T-cell (primary cell): ENCODE results near the gene LTBP2. TPM values are rescaled to one million over a fixed set of nuclear protein-coding genes. Genes with fewer than 3 reads are reported as not detected.
"Not testable (repeated sequence)": the region's sequence is repeated elsewhere in the genome, so short reads cannot be mapped to it uniquely, and the experiment has no call there.

Experiments used
- ATAC-seq, 4 experiments: fragments of 200-7000 bp in 3 of 4; fragments of 150-1000 bp in 1 of 4; cut with Tn5 transposase; replicated peaks in 1 of 4; 1 replicate in 3 of 4; 2 replicates in 1 of 4; pipeline ENCODE4 v1.10.0; 2021; ENCODE audit warnings: moderate library complexity in 3 of 4, mild to moderate bottlenecking in 2 of 4, moderate number of reproducible peaks in 1 of 4
- CTCF ChIA-PET, 2 donors: fragments of 300-600 bp; sonication (Branson Sonifier 250); formaldehyde crosslinking; loops; one replicate each; lab custom pipeline; 2022; ENCODE audit warnings: antibody characterized with exemption in 2 of 2; lab: Charles Lee
- POLR2A ChIA-PET, 2 donors: fragments of 300-600 bp; sonication (Branson Sonifier 250); formaldehyde crosslinking; loops; one replicate each; lab custom pipeline; 2022; ENCODE audit warnings: antibody characterized with exemption in 2 of 2; lab: Charles Lee
- DNase-seq, 35 experiments: peaks; one replicate each; pipeline versions ENCODE4 v3.0.0 to v3.0.0-alpha.2; 2013 to 2023
- H3K27ac ChIP-seq: one replicate; pipeline ENCODE4 v1.5.1; 2013; ENCODE audit warnings: low read length
- H3K27me3 ChIP-seq, 2 experiments: replicated peaks in 1 of 2; 1 replicate in 1 of 2; 2 replicates in 1 of 2; pipeline versions ENCODE4 v1.6.1 to v1.7.0; 2013; ENCODE audit warnings: low read length in 1 of 2, mixed read lengths in 1 of 2; ENCODE audit not compliant: control insufficient read depth in 2 of 2, insufficient read depth in 2 of 2; ENCODE audit errors: extremely low read depth in 1 of 2
- H3K36me3 ChIP-seq, 2 donors: 1 replicate in 1 of 2; 2 replicates in 1 of 2; pipeline versions ENCODE4 v1.6.1 to v1.7.0; 2013; ENCODE audit warnings: low read length in 1 of 2; ENCODE audit not compliant: control insufficient read depth in 2 of 2, insufficient read depth in 1 of 2; ENCODE audit errors: extremely low read depth in 1 of 2
- H3K4me1 ChIP-seq, 2 experiments: 1 replicate in 1 of 2; 2 replicates in 1 of 2; pipeline versions ENCODE4 v1.6.1 to v1.7.0; 2013; ENCODE audit warnings: low read length in 2 of 2, mixed read lengths in 1 of 2; ENCODE audit not compliant: insufficient read depth in 2 of 2, control insufficient read depth in 1 of 2; ENCODE audit errors: extremely low read depth in 1 of 2
- H3K4me3 ChIP-seq, 2 donors: 1 replicate in 1 of 2; 2 replicates in 1 of 2; pipeline versions ENCODE4 v1.5.1 to v1.7.0; 2013; ENCODE audit warnings: mild to moderate bottlenecking in 2 of 2, low read length in 1 of 2, moderate library complexity in 1 of 2; ENCODE audit not compliant: control insufficient read depth in 1 of 2; ENCODE audit errors: extremely low read depth in 1 of 2
- H3K9me3 ChIP-seq: 2 replicates; pipeline ENCODE4 v1.7.0; 2013
- H3K27ac Mint-ChIP-seq, 2 donors: one replicate each; pipeline ENCODE4 v1.8.0; 2020 to 2021; ENCODE audit warnings: mild to moderate bottlenecking in 2 of 2, mixed read lengths in 2 of 2
- H3K27me3 Mint-ChIP-seq, 2 donors: one replicate each; pipeline ENCODE4 v1.8.0; 2021 to 2022; ENCODE audit warnings: mixed read lengths in 2 of 2
- H3K36me3 Mint-ChIP-seq: one replicate; pipeline ENCODE4 v1.8.0; 2021; ENCODE audit warnings: mixed read lengths
- H3K4me1 Mint-ChIP-seq, 3 donors: one replicate each; pipeline ENCODE4 v1.8.0; 2020 to 2022; ENCODE audit warnings: mixed read lengths in 3 of 3, mild to moderate bottlenecking in 1 of 3
- H3K4me3 Mint-ChIP-seq, 3 donors: one replicate each; pipeline ENCODE4 v1.8.0; 2020 to 2022; ENCODE audit warnings: mild to moderate bottlenecking in 3 of 3, mixed read lengths in 3 of 3, moderate library complexity in 3 of 3
- H3K9me3 Mint-ChIP-seq, 3 donors: one replicate each; pipeline ENCODE4 v1.8.0; 2020 to 2022; ENCODE audit warnings: mixed read lengths in 3 of 3
- WGBS: methylation state at CpG from one replicate; pipeline ENCODE4 v1.1.5; 2013; ENCODE audit warnings: missing lambda C conversion rate; ENCODE audit not compliant: insufficient coverage; 5-methylcytosine and 5-hydroxymethylcytosine counted together
- total RNA-seq, 35 experiments: library from RNA in 6 of 35; stranded (reverse) in 6 of 35; fragments of 120-200 nt in 1 of 35; gene quantifications; one replicate each; pipeline versions ENCODE4 v1.2.1 to v1.2.4 and lab custom pipeline; 2013 to 2026

LTBP2 gene
- total RNA-seq, 5 donors from 2014 or later (not counting 1 experiment from before 2014, with no cell fraction given): 0.39 to 1.7 (median 1.1) TPM

- peaks cover 0 to 17% of the 10 kb centered on the region in 2 experiments for H3K27me3 ChIP-seq
- POLR2A ChIA-PET: no interaction called here
- no peaks in the 10 kb centered on the region for H3K36me3 ChIP-seq
- CTCF ChIA-PET: no interaction called here
- Mint-ChIP-seq H3K9me3 (no peaks in the 10 kb centered on the region), H3K36me3 (no peaks in the 10 kb centered on the region), H3K4me3 (no peak overlapping the region), H3K27ac (no peak overlapping the region), H3K27me3 (peaks cover 0 to 3% of the 10 kb centered on the region in 2 donors), H3K4me1 (no peaks in the 10 kb centered on the region)
- no peaks in the 10 kb centered on the region for H3K4me1 ChIP-seq
- ATAC-seq (no peak), DNase-seq (no peak)
- no peak overlapping the region for H3K4me3 ChIP-seq
- H3K9me3 ChIP-seq: no peaks in the 10 kb centered on the region
- 94% methylated on average over 8 of the region's 11 CpGs for WGBS
- H3K27ac ChIP-seq: no peak overlapping the region
These were observed 73.3 kb downstream of the LTBP2 start for GRCh38 chr14:74538411-74539391.

- H3K4me1 ChIP-seq, POLR2A ChIA-PET, H3K27ac Mint-ChIP-seq, H3K9me3 Mint-ChIP-seq, H3K4me1 Mint-ChIP-seq, H3K4me3 ChIP-seq, H3K4me3 Mint-ChIP-seq, H3K27me3 Mint-ChIP-seq, CTCF ChIA-PET, H3K9me3 ChIP-seq, H3K27me3 ChIP-seq, DNase-seq, H3K36me3 Mint-ChIP-seq, ATAC-seq, H3K36me3 ChIP-seq, H3K27ac ChIP-seq: not testable (repeated sequence)
- WGBS: 100% methylated on average over 1 of the region's 3 CpGs
These were observed 75.7 kb downstream of the LTBP2 start for GRCh38 chr14:74536336-74536735.

GRCh38 chr14:74535756-74536325 lies 76.2 kb downstream of the LTBP2 start:
- ChIA-PET POLR2A (no interaction called here), CTCF (no interaction called here)
- Histone ChIP-seq H3K27me3 (peaks cover 0 to 7% of the 10 kb centered on the region in 2 experiments), H3K9me3 (no peaks in the 10 kb centered on the region), H3K27ac (no peak overlapping the region), H3K36me3 (no peaks in the 10 kb centered on the region), H3K4me1 (no peaks in the 10 kb centered on the region), H3K4me3 (no peak overlapping the region)
- ATAC-seq: no peak
- Mint-ChIP-seq H3K4me3 (no peak overlapping the region), H3K4me1 (peaks cover 2 to 7% (median 6%) of the 10 kb centered on the region in 3 donors), H3K27ac (no peak overlapping the region), H3K9me3 (no peaks in the 10 kb centered on the region), H3K36me3 (no peaks in the 10 kb centered on the region), H3K27me3 (no peaks in the 10 kb centered on the region)
- WGBS: 86% methylated on average over 8 of the region's 10 CpGs
- no peak for DNase-seq

- ChIA-PET POLR2A (no interaction called here), CTCF (no interaction called here)
- Mint-ChIP-seq H3K4me1 (peaks cover 2 to 7% (median 6%) of the 10 kb centered on the region in 3 donors), H3K4me3 (no peak overlapping the region), H3K36me3 (no peaks in the 10 kb centered on the region), H3K27me3 (no peaks in the 10 kb centered on the region), H3K9me3 (no peaks in the 10 kb centered on the region), H3K27ac (no peak overlapping the region)
- no peaks in the 10 kb centered on the region for H3K36me3 ChIP-seq
- ATAC-seq (no peak), DNase-seq (no peak)
- WGBS: 59% methylated on average over 5 of the region's 7 CpGs
- no peak overlapping the region for H3K27ac ChIP-seq
- H3K9me3 ChIP-seq: no peaks in the 10 kb centered on the region
- no peak overlapping the region for H3K4me3 ChIP-seq
- no peaks in the 10 kb centered on the region for H3K4me1 ChIP-seq
- H3K27me3 ChIP-seq: peaks cover 0 to 10% of the 10 kb centered on the region in 2 experiments
These were observed 78.5 kb downstream of the LTBP2 start for GRCh38 chr14:74533576-74533975.

- H3K4me3 Mint-ChIP-seq: no peak overlapping the region
- ChIA-PET CTCF (no interaction called here), POLR2A (no interaction called here)
- 99% methylated on average over 8 of the region's 10 CpGs for WGBS
- peaks cover 0 to 15% of the 10 kb centered on the region in 2 experiments for H3K27me3 ChIP-seq
- no peak overlapping the region for H3K27ac Mint-ChIP-seq
- peaks cover 2 to 7% (median 6%) of the 10 kb centered on the region in 3 donors for H3K4me1 Mint-ChIP-seq
- H3K27me3 Mint-ChIP-seq: no peaks in the 10 kb centered on the region
- DNase-seq (no peak), ATAC-seq (no peak)
- no peaks in the 10 kb centered on the region for H3K9me3 Mint-ChIP-seq
- no peaks in the 10 kb centered on the region for H3K36me3 Mint-ChIP-seq
- no peak overlapping the region for H3K27ac ChIP-seq
- no peaks in the 10 kb centered on the region for H3K4me1 ChIP-seq
- H3K9me3 ChIP-seq: no peaks in the 10 kb centered on the region
- H3K4me3 ChIP-seq: no peak overlapping the region
- H3K36me3 ChIP-seq: no peaks in the 10 kb centered on the region
These were observed 79.8 kb downstream of the LTBP2 start for GRCh38 chr14:74532246-74532645.

GRCh38 chr14:74531467-74531866 lies 80.6 kb downstream of the LTBP2 start:
- no peak overlapping the region for H3K27ac Mint-ChIP-seq
- no peaks in the 10 kb centered on the region for H3K4me1 ChIP-seq
- ATAC-seq (no peak), DNase-seq (no peak)
- ChIA-PET POLR2A (no interaction called here), CTCF (no interaction called here)
- 52% methylated on average over 4 of the region's 5 CpGs for WGBS
- no peak overlapping the region for H3K27ac ChIP-seq
- H3K4me3 ChIP-seq: no peak overlapping the region
- H3K9me3 Mint-ChIP-seq: no peaks in the 10 kb centered on the region
- peaks cover 2 to 7% (median 6%) of the 10 kb centered on the region in 3 donors for H3K4me1 Mint-ChIP-seq
- peaks cover 0 to 16% of the 10 kb centered on the region in 2 experiments for H3K27me3 ChIP-seq
- H3K27me3 Mint-ChIP-seq: peaks cover 0 to 2% of the 10 kb centered on the region in 2 donors
- no peaks in the 10 kb centered on the region for H3K36me3 ChIP-seq
- no peaks in the 10 kb centered on the region for H3K36me3 Mint-ChIP-seq
- no peak overlapping the region for H3K4me3 Mint-ChIP-seq
- H3K9me3 ChIP-seq: no peaks in the 10 kb centered on the region
